IPS DF 6.9 (cell line): ENCODE measurements around the gene FGF2.
A peak's percentile ranks its signal among the peaks of the same experiment; 100 is the strongest.
"Not testable (repeated sequence)": the region's sequence is repeated elsewhere in the genome, so short reads cannot be mapped to it uniquely, and the experiment has no call there.

Source experiments
- DNase-seq: peaks from one replicate; pipeline ENCODE4 v3.0.0-alpha.2; 2013; ENCODE audit warnings: low read depth, low spot score
- H3K27ac ChIP-seq: one replicate; pipeline ENCODE4 v1.5.1; 2013; ENCODE audit warnings: low read length, control low read depth
- H3K27me3 ChIP-seq: 2 replicates; pipeline ENCODE4 v1.6.1; 2013; ENCODE audit warnings: mild to moderate bottlenecking, low read length; ENCODE audit not compliant: control insufficient read depth, insufficient read depth
- H3K36me3 ChIP-seq: 2 replicates; pipeline ENCODE4 v1.6.1; 2013; ENCODE audit warnings: low read length; ENCODE audit not compliant: control insufficient read depth, insufficient read depth
- H3K4me1 ChIP-seq: 2 replicates; pipeline ENCODE4 v1.6.1; 2013; ENCODE audit warnings: low read length; ENCODE audit not compliant: control insufficient read depth, insufficient read depth
- H3K4me3 ChIP-seq: 2 replicates; pipeline ENCODE4 v1.5.1; 2013; ENCODE audit warnings: mild to moderate bottlenecking, low read length
- H3K9me3 ChIP-seq: 2 replicates; pipeline ENCODE4 v1.6.1; 2013; ENCODE audit warnings: low read length, inconsistent platforms; ENCODE audit not compliant: control insufficient read depth, insufficient read depth
- WGBS: extraction: QIAGEN DNeasy Blood & Tissue Kit; methylation state at CpG from one replicate; pipeline ENCODE4 v1.1.7; 2013; ENCODE audit warnings: mixed read lengths, missing lambda C conversion rate; ENCODE audit not compliant: insufficient read length, insufficient coverage; 5-methylcytosine and 5-hydroxymethylcytosine counted together

FGF2 gene

GRCh38 chr4:122826553-122827257, at the start of gene FGF2:
Gene FGF2, plus strand, starts transcription at chr4:122826831. Its CDS starts 344 bp downstream, at chr4:122827175.
- Histone ChIP-seq H3K9me3 (no peaks in the 10 kb centered on the region), H3K4me3 (peak within 1 kb of the TSS; percentile 79), H3K4me1 (peaks cover 7% of the 10 kb centered on the region; the same call in 1 of the 2 replicates), H3K27me3 (no peaks in the 10 kb centered on the region), H3K36me3 (peaks cover 9% of the 10 kb centered on the region), H3K27ac (peak within 1 kb of the TSS; percentile 92)
- DNase-seq, result peak; percentile 33
- WGBS, result no CpG with 5 or more reads among the region's 97 CpGs

- Histone ChIP-seq H3K4me3 (no peak overlapping the region), H3K27ac (no peak overlapping the region)
- no peak for DNase-seq
These were observed 49.7 kb upstream of the FGF2 start for GRCh38 chr4:122776916-122777315.

GRCh38 chr4:122777846-122778673, 48.6 kb upstream of the FGF2 start:
- DNase-seq, result no peak
- WGBS, result no CpG with 5 or more reads among the region's 7 CpGs
- peaks cover 3% of the 10 kb centered on the region; the same call in 1 of the 2 replicates for H3K4me1 ChIP-seq
- no peak overlapping the region for H3K4me3 ChIP-seq
- H3K27ac ChIP-seq, result no peak overlapping the region
- H3K9me3 ChIP-seq, result no peaks in the 10 kb centered on the region
- no peaks in the 10 kb centered on the region for H3K36me3 ChIP-seq
- no peaks in the 10 kb centered on the region for H3K27me3 ChIP-seq

More at GRCh38 chr4:122776916-122777315, 49.7 kb upstream of the FGF2 start:
- Histone ChIP-seq H3K36me3 (no peaks in the 10 kb centered on the region), H3K9me3 (no peaks in the 10 kb centered on the region), H3K27me3 (no peaks in the 10 kb centered on the region), H3K4me1 (peaks cover 3% of the 10 kb centered on the region; the same call in 1 of the 2 replicates)
- no CpG with 5 or more reads among the region's 4 CpGs for WGBS

GRCh38 chr4:122781486-122781885, 45.1 kb upstream of the FGF2 start:
- Histone ChIP-seq H3K4me1 (no peaks in the 10 kb centered on the region; the same call in 1 of the 2 replicates), H3K27me3 (no peaks in the 10 kb centered on the region), H3K27ac (no peak overlapping the region), H3K36me3 (no peaks in the 10 kb centered on the region), H3K9me3 (no peaks in the 10 kb centered on the region), H3K4me3 (no peak overlapping the region)
- DNase-seq, result no peak
- WGBS, result no CpG with 5 or more reads among the region's 2 CpGs

- Histone ChIP-seq H3K27ac (peak overlapping the region; percentile 25), H3K9me3 (no peaks in the 10 kb centered on the region), H3K4me3 (no peak overlapping the region), H3K27me3 (no peaks in the 10 kb centered on the region), H3K4me1 (no peaks in the 10 kb centered on the region; the same call in 1 of the 2 replicates), H3K36me3 (no peaks in the 10 kb centered on the region)
- peak; percentile 95 for DNase-seq
- no CpG with 5 or more reads among the region's 6 CpGs for WGBS
These were observed 43.1 kb upstream of the FGF2 start for GRCh38 chr4:122783301-122784215.

- Histone ChIP-seq H3K27ac (peak overlapping the region; percentile 25), H3K4me3 (no peak overlapping the region)
- no CpG with 5 or more reads among the region's 1 CpG for WGBS
These were observed 42.4 kb upstream of the FGF2 start for GRCh38 chr4:122784261-122784660.

GRCh38 chr4:122785099-122785498, 41.5 kb upstream of the FGF2 start:
- WGBS, result no CpG with 5 or more reads among the region's 2 CpGs

More at GRCh38 chr4:122784261-122784660, 42.4 kb upstream of the FGF2 start:
- Histone ChIP-seq H3K36me3 (no peaks in the 10 kb centered on the region), H3K27me3 (no peaks in the 10 kb centered on the region), H3K4me1 (no peaks in the 10 kb centered on the region; the same call in 1 of the 2 replicates), H3K9me3 (no peaks in the 10 kb centered on the region)
- no peak for DNase-seq

GRCh38 chr4:122786296-122786695, 40.3 kb upstream of the FGF2 start:
- H3K9me3 ChIP-seq, H3K4me3 ChIP-seq, DNase-seq, H3K36me3 ChIP-seq, H3K4me1 ChIP-seq, H3K27me3 ChIP-seq, H3K27ac ChIP-seq: not testable (repeated sequence)
- WGBS, result no CpG with 5 or more reads among the region's 4 CpGs

More at GRCh38 chr4:122785099-122785498, 41.5 kb upstream of the FGF2 start:
- Histone ChIP-seq H3K27ac (no peak overlapping the region), H3K4me1 (no peaks in the 10 kb centered on the region; the same call in 1 of the 2 replicates), H3K4me3 (no peak overlapping the region), H3K27me3 (no peaks in the 10 kb centered on the region), H3K9me3 (no peaks in the 10 kb centered on the region), H3K36me3 (no peaks in the 10 kb centered on the region)
- no peak for DNase-seq

GRCh38 chr4:122786920-122787319, 39.7 kb upstream of the FGF2 start:
- DNase-seq, H3K27me3 ChIP-seq, H3K27ac ChIP-seq, H3K9me3 ChIP-seq, H3K36me3 ChIP-seq, H3K4me3 ChIP-seq, H3K4me1 ChIP-seq: not testable (repeated sequence)
- no CpG with 5 or more reads among the region's 1 CpG for WGBS

- Histone ChIP-seq H3K4me1 (peaks cover 2% of the 10 kb centered on the region; the same call in 1 of the 2 replicates), H3K9me3 (no peaks in the 10 kb centered on the region), H3K4me3 (no peak overlapping the region), H3K36me3 (no peaks in the 10 kb centered on the region), H3K27ac (no peak overlapping the region), H3K27me3 (no peaks in the 10 kb centered on the region)
- WGBS, result no CpG with 5 or more reads among the region's 1 CpG
- DNase-seq, result no peak
These were observed 38.7 kb upstream of the FGF2 start for GRCh38 chr4:122787940-122788339.
